ENCODE measurements around the gene NUP50. TPM values are rescaled to one million over a fixed set of nuclear protein-coding genes. Genes with fewer than 3 reads are reported as not detected.
"Not testable (repeated sequence)": the region's sequence is repeated elsewhere in the genome, so short reads cannot be mapped to it uniquely, and the experiment has no call there.

NUP50 gene
- total RNA-seq, 1 donor from 2014 or later, result 44.1 TPM

GRCh38 chr22:45185718-45186514 lies 22.2 kb downstream of the NUP50 start:
- DNase-seq (ENCODE audit: extremely low spot score, unreplicated experiment), result no peak
- Mint-ChIP-seq H3K4me3 (ENCODE audit: unreplicated experiment) (no peak overlapping the region), H3K4me1 (ENCODE audit: unreplicated experiment) (peaks cover 2% of the 10 kb centered on the region), H3K36me3 (ENCODE audit: unreplicated experiment) (peaks cover 40% of the 10 kb centered on the region), H3K27ac (ENCODE audit: unreplicated experiment) (no peak overlapping the region), H3K9me3 (ENCODE audit: unreplicated experiment) (no peaks in the 10 kb centered on the region), H3K27me3 (ENCODE audit: unreplicated experiment) (no peaks in the 10 kb centered on the region)
- no peak for TF ChIP-seq CTCF (IDR thresholded peaks at IDR 0.05)

GRCh38 chr22:45187891-45188290 lies 24.2 kb downstream of the NUP50 start:
- Mint-ChIP-seq H3K4me1 (ENCODE audit: unreplicated experiment) (peaks cover 5% of the 10 kb centered on the region), H3K4me3 (ENCODE audit: unreplicated experiment) (no peak overlapping the region), H3K27ac (ENCODE audit: unreplicated experiment) (no peak overlapping the region)

GRCh38 chr22:45188779-45189178 lies 25.1 kb downstream of the NUP50 start:
- Mint-ChIP-seq H3K36me3 (ENCODE audit: unreplicated experiment) (peaks cover 25% of the 10 kb centered on the region), H3K9me3 (ENCODE audit: unreplicated experiment) (no peaks in the 10 kb centered on the region), H3K4me3 (ENCODE audit: unreplicated experiment) (no peak overlapping the region), H3K27me3 (ENCODE audit: unreplicated experiment) (no peaks in the 10 kb centered on the region), H3K27ac (ENCODE audit: unreplicated experiment) (no peak overlapping the region), H3K4me1 (ENCODE audit: unreplicated experiment) (peaks cover 5% of the 10 kb centered on the region)
- no peak for TF ChIP-seq CTCF (IDR thresholded peaks at IDR 0.05)
- DNase-seq (ENCODE audit: extremely low spot score, unreplicated experiment), result no peak

More at GRCh38 chr22:45187891-45188290, 24.2 kb downstream of the NUP50 start:
- peaks cover 30% of the 10 kb centered on the region for H3K36me3 Mint-ChIP-seq (ENCODE audit: unreplicated experiment)
- DNase-seq (ENCODE audit: extremely low spot score, unreplicated experiment), result no peak
- no peaks in the 10 kb centered on the region for H3K9me3 Mint-ChIP-seq (ENCODE audit: unreplicated experiment)
- TF ChIP-seq CTCF (IDR thresholded peaks at IDR 0.05), result no peak
- no peaks in the 10 kb centered on the region for H3K27me3 Mint-ChIP-seq (ENCODE audit: unreplicated experiment)

- Mint-ChIP-seq H3K9me3 (ENCODE audit: unreplicated experiment) (no peaks in the 10 kb centered on the region), H3K27me3 (ENCODE audit: unreplicated experiment) (no peaks in the 10 kb centered on the region), H3K4me1 (ENCODE audit: unreplicated experiment) (peaks cover 5% of the 10 kb centered on the region), H3K36me3 (ENCODE audit: unreplicated experiment) (peaks cover 12% of the 10 kb centered on the region), H3K27ac (ENCODE audit: unreplicated experiment) (no peak overlapping the region), H3K4me3 (ENCODE audit: unreplicated experiment) (no peak overlapping the region)
- DNase-seq (ENCODE audit: extremely low spot score, unreplicated experiment), result no peak
- no peak for TF ChIP-seq CTCF (IDR thresholded peaks at IDR 0.05)
Measured at GRCh38 chr22:45190202-45190872, 26.6 kb downstream of the NUP50 start.

- H3K9me3 Mint-ChIP-seq (ENCODE audit: unreplicated experiment); H3K4me1 Mint-ChIP-seq (ENCODE audit: unreplicated experiment); H3K36me3 Mint-ChIP-seq (ENCODE audit: unreplicated experiment); H3K27ac Mint-ChIP-seq (ENCODE audit: unreplicated experiment); H3K4me3 Mint-ChIP-seq (ENCODE audit: unreplicated experiment); H3K27me3 Mint-ChIP-seq (ENCODE audit: unreplicated experiment); DNase-seq (ENCODE audit: extremely low spot score, unreplicated experiment): not testable (repeated sequence)
Measured at GRCh38 chr22:45191746-45192145, 28.0 kb downstream of the NUP50 start.
